Activated T-cell treated with anti-CD3 and anti-CD28 coated beads, Interleukin-2, amount 50 U/mL, for 4 hours (primary cell): ENCODE results near the gene DFFA. TPM values are rescaled to one million over a fixed set of nuclear protein-coding genes. Genes with fewer than 3 reads are reported as not detected.
"Not testable (repeated sequence)": the region's sequence is repeated elsewhere in the genome, so short reads cannot be mapped to it uniquely, and the experiment has no call there.

Experiments used
- ATAC-seq, 2 donors: fragments of 200-7000 bp; cut with Tn5 transposase; one replicate each; pipeline ENCODE4 v1.10.0; 2021
- DNase-seq: peaks from one replicate; pipeline ENCODE4 v3.0.0-alpha.2; 2020
- H3K27me3 Mint-ChIP-seq: one replicate; pipeline ENCODE4 v1.8.0; 2021; ENCODE audit warnings: low read depth, mixed read lengths
- H3K36me3 Mint-ChIP-seq: one replicate; pipeline ENCODE4 v1.8.0; 2022; ENCODE audit warnings: mixed read lengths; ENCODE audit not compliant: insufficient read depth
- H3K4me1 Mint-ChIP-seq: one replicate; pipeline ENCODE4 v1.8.0; 2021; ENCODE audit warnings: low read depth, mixed read lengths
- H3K4me3 Mint-ChIP-seq: one replicate; pipeline ENCODE4 v1.8.0; 2021; ENCODE audit warnings: mild to moderate bottlenecking, moderate library complexity, mixed read lengths
- H3K9me3 Mint-ChIP-seq: one replicate; pipeline ENCODE4 v1.8.0; 2021; ENCODE audit warnings: mixed read lengths
- total RNA-seq, 3 donors: library from RNA; stranded (reverse); gene quantifications; one replicate each; pipeline ENCODE4 v1.2.1, GENCODE V29; 2021

Gene DFFA
- total RNA-seq, 3 donors from 2014 or later = 62.9 to 81.5 (median 73.4) TPM

DNA sequence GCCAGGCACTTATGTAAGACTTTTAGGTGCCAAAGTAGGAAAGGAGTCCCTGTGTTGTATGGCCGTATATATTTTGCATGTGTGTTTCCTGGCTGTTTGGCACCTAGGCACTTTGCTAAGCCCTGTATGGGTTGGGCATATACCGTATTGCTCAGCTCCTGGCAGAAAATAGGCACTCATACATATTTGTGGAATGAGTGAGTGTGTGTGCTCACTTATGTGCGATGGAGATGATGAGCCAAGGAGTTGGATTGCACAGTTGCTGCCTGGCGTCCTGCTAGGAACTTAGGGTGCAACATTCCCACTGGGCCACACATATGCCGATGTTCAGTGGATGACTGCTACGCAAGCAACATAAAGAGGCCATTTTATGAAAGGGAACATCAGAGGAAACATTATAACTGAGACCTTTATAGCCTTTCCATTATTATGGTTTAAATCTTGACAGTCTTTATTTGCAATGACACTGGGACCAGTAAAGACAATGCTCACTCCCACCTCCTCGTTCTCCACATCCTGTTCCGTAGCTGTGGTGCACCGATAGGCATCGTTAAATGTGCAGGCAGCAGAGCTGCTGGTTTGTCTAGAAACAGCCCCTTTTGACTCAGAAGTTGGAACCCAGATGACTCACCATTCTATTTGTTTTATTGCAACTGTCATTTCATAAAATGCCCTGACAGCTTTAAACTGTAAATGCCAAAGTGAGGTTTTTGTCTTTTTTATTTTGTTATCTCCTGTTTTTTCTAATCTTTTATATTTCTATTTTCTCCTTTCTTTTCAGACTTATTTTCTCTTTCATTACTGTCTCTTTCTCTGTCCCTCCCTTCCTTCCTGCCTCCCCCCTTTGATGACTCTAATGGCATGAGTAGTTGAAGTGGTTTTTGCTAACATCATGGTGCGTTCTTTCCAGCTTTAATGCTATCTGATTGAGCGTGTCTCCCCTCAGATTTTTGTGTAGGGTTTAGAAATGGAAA is 38.5 kb upstream of the DFFA start:
- no peaks in the 10 kb centered on the region for H3K27me3 Mint-ChIP-seq
- peak; percentile 98 to 99 for ATAC-seq
- no peaks in the 10 kb centered on the region for H3K36me3 Mint-ChIP-seq
- no peaks in the 10 kb centered on the region for H3K9me3 Mint-ChIP-seq
- DNase-seq = peak; percentile 73
- H3K4me1 Mint-ChIP-seq = peaks cover 76% of the 10 kb centered on the region
- H3K4me3 Mint-ChIP-seq = peak overlapping the region; percentile 37

DNA sequence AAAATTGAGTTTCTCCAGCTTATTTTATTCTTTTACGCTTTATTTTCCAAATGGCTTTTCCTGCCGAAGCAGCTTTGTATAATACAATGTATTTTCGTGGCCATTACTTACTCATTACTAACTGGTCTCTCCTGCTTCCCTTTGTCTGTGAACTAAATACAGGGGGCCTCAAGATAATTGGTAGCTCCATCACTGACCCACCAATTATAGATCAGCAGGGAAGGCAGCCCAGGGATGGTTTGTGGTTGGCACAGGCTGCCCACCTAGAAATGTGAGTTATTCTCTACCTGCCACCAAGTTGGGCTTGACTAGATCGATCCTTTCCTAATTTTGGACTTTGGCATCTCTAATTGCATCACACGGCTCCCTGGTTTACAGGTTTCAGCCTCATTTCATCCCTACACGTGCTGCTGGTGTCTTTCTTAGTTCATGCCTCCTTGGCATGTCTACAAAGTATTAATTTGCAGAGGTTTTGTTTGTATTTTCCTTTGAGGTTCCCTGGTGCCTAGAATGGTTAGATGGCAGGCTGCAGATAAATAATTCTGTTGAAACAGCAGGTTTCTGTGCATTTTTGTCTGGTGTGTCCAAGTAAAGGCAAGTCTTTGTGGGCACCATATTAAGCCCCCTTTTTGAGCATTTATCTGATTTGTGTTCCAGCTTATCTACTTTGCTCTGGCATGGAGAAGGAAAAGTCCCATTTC is 37.6 kb upstream of the DFFA start:
- Mint-ChIP-seq H3K27me3 (no peaks in the 10 kb centered on the region), H3K4me1 (peaks cover 70% of the 10 kb centered on the region), H3K4me3 (peak overlapping the region; percentile 37), H3K9me3 (no peaks in the 10 kb centered on the region), H3K36me3 (no peaks in the 10 kb centered on the region)
- ATAC-seq (no peak), DNase-seq (no peak)

DNA sequence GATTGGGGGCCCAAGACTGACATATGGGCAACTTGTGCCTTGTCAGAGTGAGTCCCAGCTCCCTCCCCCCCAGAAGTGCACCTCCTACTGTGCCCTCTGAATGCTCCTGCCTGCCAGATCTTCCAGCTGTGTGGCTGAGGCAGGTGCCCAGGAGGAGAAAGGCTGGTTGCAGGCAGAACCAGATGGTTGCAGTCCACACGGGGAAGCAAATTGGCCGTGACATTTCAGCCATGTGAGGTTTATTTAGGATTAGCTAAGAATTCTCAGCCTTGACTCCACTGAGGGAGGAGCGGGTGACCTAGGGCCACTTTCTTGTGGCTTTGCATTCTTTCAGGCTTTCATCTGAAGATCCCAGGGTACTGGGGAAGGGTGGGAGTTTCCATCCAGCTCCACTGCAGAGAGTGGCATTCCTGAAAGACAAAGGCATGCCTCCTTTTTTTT is 36.2 kb upstream of the DFFA start:
- Mint-ChIP-seq H3K4me3 (no peak overlapping the region), H3K36me3 (no peaks in the 10 kb centered on the region), H3K4me1 (peaks cover 56% of the 10 kb centered on the region), H3K27me3 (no peaks in the 10 kb centered on the region), H3K9me3 (no peaks in the 10 kb centered on the region)
- ATAC-seq (no peak), DNase-seq (no peak)

DNA sequence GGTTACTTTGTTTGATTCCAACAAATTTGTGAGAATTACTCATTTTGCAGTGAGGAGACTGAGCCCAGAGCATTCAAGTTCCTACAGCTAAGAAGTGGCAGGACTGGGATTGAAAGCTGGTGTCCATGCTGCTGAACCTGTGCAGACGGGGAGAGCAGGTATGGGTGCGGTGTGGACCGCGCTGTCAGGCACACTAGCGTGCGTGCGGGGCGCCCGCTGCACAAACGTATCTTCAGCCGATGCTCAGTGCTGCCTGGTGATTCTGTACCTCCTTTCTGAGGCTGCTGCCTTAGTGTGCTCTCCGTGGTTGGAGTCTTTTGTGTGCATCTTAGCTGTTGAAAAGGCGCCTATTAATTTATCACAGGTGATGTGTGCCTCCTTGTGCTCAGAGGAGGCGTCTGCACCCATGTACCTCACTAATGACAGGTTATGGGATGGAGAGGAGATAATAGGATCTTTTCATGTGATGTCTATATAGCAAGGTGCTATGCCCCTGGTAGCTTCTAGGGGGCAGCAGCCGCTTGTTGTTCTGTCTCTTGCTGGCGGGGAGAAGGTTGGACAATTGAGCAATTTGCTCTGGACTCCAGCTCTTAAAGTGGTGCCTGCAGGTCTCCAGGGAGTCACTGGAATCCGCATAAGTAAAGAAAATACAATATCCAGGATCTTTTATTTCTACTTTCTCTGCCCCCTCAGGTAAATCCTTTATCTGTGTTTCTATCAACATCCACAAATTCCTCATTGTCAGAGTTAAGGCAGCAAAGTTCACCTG is 35.0 kb upstream of the DFFA start:
- no peak overlapping the region for H3K4me3 Mint-ChIP-seq
- H3K27me3 Mint-ChIP-seq = no peaks in the 10 kb centered on the region
- no peaks in the 10 kb centered on the region for H3K9me3 Mint-ChIP-seq
- peak; percentile 49 for DNase-seq
- peaks cover 46% of the 10 kb centered on the region for H3K4me1 Mint-ChIP-seq
- ATAC-seq = peak in 1 of 2 donors; percentile 15
- no peaks in the 10 kb centered on the region for H3K36me3 Mint-ChIP-seq

DNA sequence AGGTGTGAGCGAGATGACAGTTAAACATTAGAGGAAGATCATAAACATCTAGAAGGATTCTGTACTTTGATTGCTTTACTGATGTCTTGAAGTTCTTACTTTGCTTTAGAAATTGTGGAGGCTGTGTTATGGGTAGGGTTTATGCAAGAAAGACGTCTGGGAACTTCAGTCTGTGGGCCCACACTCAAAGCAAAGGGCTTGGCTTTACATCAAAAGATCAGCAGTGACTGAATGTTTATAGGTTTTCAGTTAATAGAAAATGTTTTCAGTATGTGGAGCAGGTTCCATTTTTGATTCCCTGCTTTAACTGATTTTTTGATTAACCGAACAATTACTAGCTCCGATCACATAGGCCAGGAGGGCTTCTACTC is 34.3 kb upstream of the DFFA start:
- H3K4me1 Mint-ChIP-seq = peaks cover 45% of the 10 kb centered on the region
- ATAC-seq (no peak), DNase-seq (no peak)
- no peak overlapping the region for H3K4me3 Mint-ChIP-seq
- no peaks in the 10 kb centered on the region for H3K27me3 Mint-ChIP-seq
- no peaks in the 10 kb centered on the region for H3K36me3 Mint-ChIP-seq
- no peaks in the 10 kb centered on the region for H3K9me3 Mint-ChIP-seq

DNA sequence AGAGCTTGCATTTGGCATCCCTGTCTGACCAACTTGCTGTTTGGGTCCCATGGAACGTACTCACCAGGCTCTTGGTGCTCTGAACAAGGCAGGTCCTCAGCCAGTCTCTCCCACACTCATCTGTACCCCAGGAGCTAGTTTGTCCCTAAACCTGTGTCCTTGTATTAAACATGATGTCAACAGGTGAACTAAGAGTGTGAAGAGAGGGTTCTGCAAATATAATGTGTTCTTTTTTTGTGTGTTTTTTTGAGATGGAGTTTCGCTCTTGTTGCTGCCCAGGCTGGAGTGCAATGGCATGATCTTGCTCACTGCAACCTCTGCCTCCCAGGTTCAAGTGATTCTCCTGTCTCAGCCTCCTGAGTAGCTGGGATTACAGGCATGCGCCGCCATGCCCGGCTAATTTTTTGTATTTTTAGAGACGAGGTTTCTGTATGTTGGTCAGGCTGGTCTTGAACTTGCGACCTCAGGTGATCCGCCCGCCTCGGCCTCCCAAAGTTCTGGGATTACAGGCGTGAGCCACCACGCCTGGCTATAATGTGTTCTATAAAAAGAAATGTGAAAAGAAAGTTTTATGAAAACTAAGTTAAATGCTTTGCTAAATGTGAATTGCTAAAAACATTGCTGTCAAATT is 33.8 kb upstream of the DFFA start:
- not testable (repeated sequence) for DNase-seq, H3K4me3 Mint-ChIP-seq, H3K36me3 Mint-ChIP-seq, H3K27me3 Mint-ChIP-seq, ATAC-seq, H3K9me3 Mint-ChIP-seq
- peaks cover 40% of the 10 kb centered on the region for H3K4me1 Mint-ChIP-seq

DNA sequence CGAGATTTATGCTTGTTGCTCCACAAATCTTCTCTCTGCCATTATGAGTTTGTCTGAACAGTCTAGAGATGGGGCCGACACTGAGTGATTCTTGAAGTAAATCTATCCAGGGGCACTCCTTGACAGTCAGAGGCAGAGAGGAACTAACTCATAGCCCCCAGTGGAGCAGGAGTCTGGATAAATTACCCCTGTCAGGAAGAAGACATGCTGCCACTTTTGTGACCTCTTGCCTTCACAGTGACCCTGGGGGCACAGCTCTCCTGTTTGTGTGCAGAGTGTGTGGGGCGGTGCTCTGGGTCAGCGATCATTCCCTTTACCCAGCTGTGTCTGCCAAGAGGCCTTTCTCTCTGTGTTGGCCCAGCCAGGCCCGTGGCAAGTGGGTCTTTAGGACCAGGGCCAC is 31.9 kb upstream of the DFFA start:
- Mint-ChIP-seq H3K4me1 (peaks cover 26% of the 10 kb centered on the region), H3K27me3 (no peaks in the 10 kb centered on the region), H3K4me3 (no peak overlapping the region), H3K9me3 (no peaks in the 10 kb centered on the region), H3K36me3 (no peaks in the 10 kb centered on the region)
- ATAC-seq = no peak
- no peak for DNase-seq

DNA sequence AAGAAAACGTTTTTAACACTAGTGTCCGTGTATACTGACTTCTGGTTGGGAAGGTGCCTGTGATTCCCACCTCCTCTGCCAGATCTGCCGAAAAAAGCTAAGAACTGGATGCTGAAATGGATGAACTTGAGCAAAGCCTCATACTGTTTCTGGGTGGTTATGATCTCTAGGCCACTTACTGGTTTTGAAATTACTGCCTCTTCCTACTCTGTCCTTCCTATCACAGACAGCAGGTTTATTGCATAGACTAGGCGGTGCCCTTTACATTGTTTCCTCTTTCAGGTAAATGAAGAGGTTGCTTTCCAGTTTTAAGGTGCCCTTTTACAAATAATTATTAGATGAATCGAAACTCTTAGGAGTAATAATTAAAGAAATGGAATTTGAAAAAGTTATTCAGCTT is 29.9 kb upstream of the DFFA start:
- Mint-ChIP-seq H3K27me3 (no peaks in the 10 kb centered on the region), H3K9me3 (no peaks in the 10 kb centered on the region), H3K4me3 (no peak overlapping the region), H3K36me3 (no peaks in the 10 kb centered on the region), H3K4me1 (peaks cover 31% of the 10 kb centered on the region)
- ATAC-seq = no peak
- DNase-seq = no peak

DNA sequence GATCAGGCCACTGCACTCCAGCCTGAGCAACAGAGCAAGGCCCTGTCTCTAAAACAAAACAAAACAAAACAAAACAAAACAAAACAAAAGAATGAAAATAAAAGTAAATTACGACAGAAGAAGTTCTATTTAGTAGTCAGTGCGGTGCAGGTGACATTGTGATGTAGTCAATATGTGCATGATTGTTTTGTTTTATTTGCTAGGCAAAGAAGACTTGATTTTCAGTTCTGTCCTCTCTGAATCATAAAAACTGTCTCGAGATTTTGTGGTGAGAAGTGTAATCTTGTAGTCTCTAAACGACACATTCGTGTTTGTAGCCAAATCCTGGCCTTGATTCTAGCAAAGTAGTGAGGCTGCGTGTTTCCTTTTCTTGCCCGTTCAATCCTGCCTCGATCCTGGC is 25.9 kb upstream of the DFFA start:
- ATAC-seq = no peak
- Mint-ChIP-seq H3K9me3 (no peaks in the 10 kb centered on the region), H3K4me3 (no peak overlapping the region), H3K4me1 (peaks cover 52% of the 10 kb centered on the region), H3K27me3 (no peaks in the 10 kb centered on the region), H3K36me3 (no peaks in the 10 kb centered on the region)
- DNase-seq = no peak

DNA sequence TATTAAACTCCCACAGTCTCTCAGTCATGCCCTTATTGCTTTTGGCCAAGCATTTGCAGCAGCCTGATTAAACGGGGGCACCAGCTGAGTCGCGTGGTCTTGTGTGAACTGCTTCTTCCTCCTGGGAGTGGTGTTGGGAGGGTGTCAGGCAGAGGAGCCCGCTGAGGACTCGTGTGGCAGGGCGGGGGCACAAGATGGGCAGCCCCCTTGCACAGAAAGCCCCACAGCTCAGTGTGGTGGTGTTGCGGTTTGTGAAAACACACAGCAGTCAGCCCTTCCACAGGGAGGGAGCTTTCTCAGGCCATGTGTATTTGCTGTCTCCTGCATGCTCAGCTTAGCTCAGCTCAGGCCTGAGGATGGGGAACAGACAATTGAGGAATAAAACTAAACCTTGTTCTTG is 24.8 kb upstream of the DFFA start:
- ATAC-seq = no peak
- no peaks in the 10 kb centered on the region for H3K36me3 Mint-ChIP-seq
- no peak overlapping the region for H3K4me3 Mint-ChIP-seq
- no peak for DNase-seq
- H3K9me3 Mint-ChIP-seq = no peaks in the 10 kb centered on the region
- H3K27me3 Mint-ChIP-seq = no peaks in the 10 kb centered on the region
- peaks cover 51% of the 10 kb centered on the region for H3K4me1 Mint-ChIP-seq

DNA sequence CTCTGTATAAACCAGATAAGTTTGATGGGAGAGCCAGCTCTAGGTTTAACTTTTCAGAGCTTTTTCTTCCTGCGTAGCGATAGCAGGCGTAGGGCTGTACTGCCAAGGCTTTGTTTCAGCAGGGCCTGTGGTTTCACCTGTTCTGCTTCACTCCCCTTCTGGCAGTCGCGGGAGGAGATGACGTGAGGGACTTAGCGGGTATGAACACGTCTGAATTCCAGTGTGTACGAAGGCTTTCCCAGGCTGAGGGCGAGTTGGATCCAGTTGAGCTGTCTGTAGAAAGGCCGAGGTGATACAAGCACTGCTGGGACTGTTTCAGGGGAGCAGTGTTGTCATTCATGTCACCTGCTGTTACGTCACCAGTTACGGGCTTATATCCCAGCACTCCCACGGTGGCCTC is 23.6 kb upstream of the DFFA start:
- peaks cover 47% of the 10 kb centered on the region for H3K4me1 Mint-ChIP-seq
- ATAC-seq = no peak
- DNase-seq = no peak
- no peaks in the 10 kb centered on the region for H3K27me3 Mint-ChIP-seq
- no peaks in the 10 kb centered on the region for H3K36me3 Mint-ChIP-seq
- H3K9me3 Mint-ChIP-seq = no peaks in the 10 kb centered on the region
- peak overlapping the region; percentile 76 for H3K4me3 Mint-ChIP-seq

DNA sequence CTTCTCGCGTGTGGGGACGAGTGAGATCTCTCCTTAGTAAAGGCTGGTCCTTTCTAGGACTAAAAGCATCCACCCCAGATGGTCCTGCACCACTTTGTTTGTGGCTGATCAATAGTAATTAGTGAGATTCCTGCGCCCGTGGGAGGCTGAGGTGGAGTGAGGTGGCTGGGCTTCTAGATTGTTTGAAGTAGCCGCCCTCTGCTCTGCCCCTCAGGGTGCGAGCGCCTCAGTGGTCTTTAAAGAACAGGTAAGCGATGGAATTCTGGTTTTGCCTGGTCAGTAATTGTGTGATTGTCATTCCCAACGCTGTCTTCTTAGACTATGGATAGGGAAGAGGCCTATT is 23.1 kb upstream of the DFFA start:
- Mint-ChIP-seq H3K4me1 (peaks cover 47% of the 10 kb centered on the region), H3K27me3 (no peaks in the 10 kb centered on the region), H3K9me3 (no peaks in the 10 kb centered on the region), H3K36me3 (no peaks in the 10 kb centered on the region), H3K4me3 (peak overlapping the region; percentile 76)
- DNase-seq (no peak), ATAC-seq (no peak)

DNA sequence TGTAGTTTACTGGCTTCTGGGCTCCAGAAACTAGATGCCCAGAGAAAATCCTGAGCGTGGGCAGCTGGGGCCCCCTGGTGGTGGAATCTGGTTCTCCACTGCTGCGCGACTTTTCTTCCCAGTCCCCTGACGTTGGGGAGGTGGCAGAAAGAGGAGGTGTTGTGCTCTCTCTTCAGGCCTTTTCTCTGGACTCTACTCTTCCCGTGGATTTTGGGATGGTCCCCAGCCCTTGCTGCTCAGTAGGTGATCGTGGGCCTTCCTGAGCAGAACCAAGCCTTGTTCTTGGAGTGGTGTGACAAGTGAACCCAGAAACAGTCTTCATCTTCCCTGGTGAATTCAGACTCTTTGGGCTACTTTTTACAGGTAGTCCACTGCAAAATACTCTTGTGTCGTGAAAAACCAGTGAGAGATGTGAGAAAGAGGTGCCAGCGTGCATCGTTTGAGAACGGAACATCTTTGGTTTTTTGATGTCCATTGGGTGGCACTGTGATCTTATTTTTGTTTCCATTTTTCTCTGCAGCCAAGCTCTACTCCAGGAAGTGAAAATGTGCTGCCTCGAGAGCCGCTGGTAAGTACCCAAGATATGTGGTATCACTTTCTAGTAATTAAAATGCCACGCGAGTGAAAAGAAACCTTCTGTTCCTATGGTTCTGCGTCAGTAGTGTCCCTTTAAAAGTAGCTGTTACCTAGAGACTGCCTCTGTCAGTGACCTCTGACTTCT is 22.6 kb upstream of the DFFA start:
- DNase-seq (peak; percentile 81), ATAC-seq (peak; percentile 92 to 94)
- Mint-ChIP-seq H3K36me3 (no peaks in the 10 kb centered on the region), H3K27me3 (no peaks in the 10 kb centered on the region), H3K4me3 (peak overlapping the region; percentile 76), H3K9me3 (no peaks in the 10 kb centered on the region), H3K4me1 (peaks cover 47% of the 10 kb centered on the region)

DNA sequence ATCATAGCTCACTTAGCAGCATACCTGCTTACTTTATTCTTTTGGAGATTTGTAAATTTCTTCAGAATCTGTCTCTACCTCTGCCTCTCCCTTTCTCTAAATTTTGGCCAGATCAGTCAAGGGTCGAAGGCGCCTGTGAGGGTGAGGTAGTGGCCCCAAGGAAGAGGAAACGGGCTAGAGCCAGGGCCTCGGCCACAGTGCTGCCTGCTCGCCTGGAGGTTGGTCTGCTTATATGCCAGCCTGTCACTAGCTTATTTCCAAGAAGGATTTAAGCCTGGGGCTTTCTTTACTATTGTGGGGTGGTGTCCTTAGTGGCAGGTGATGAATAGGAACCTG is 22.1 kb upstream of the DFFA start:
- no peaks in the 10 kb centered on the region for H3K9me3 Mint-ChIP-seq
- peaks cover 47% of the 10 kb centered on the region for H3K4me1 Mint-ChIP-seq
- no peaks in the 10 kb centered on the region for H3K36me3 Mint-ChIP-seq
- H3K27me3 Mint-ChIP-seq = no peaks in the 10 kb centered on the region
- no peak for DNase-seq
- peak in 1 of 2 donors; percentile 2 for ATAC-seq
- H3K4me3 Mint-ChIP-seq = peak overlapping the region; percentile 76
